Activated CD8-positive, alpha-beta memory T cell treated with anti-CD3 and anti-CD28 coated beads, Interleukin-2, amount 50 U/mL, for 1 hour (primary cell): Measurements from ENCODE around the gene BSX.

Experiments
- DNase-seq: peaks from one replicate; pipeline ENCODE4 v3.0.0-alpha.2; 2020; ENCODE audit errors: extremely low read depth

Gene BSX

DNA sequence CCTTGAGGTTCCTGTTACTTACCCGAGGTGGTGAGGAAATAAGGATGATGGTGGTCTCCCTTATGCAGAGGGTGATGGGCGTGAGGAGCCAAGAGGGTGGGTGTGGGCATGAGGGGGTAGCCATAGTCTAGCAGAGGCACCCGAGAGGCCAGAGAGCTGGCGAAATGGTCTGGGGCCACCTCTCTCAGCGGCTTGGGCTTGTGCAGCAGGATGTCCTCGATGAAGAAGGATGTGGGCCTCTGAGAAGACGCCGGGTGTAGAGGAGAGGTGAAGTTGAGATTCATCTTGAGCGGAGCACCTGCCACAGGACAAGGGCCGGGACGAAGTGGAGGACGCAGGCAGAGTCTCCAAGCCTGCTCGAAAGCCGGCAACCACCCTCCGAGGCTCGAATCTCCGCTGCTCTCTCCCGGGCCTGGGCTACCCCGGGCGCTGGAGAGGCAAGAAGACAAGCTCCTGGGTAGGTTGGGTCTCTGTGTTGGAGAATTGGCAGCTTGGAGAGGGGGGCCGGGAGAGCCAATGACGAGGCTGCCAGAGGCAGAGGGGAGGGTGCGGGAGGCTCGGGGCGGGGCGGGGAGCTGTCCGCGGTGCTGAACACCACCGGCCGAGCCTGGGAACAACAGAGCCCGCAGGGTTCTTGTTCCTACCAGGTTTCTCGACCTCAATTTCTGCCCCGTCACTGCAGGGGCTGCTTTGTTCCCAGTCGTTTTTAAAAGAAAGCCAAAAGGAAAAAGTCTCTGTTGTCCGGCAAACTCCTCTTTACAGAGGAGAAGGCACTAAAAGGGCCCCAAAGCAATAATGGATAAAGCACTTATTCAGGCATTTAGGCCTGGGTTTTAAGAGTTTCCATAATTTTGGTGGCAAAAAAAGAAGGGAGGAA, at the start of gene BSX:
BSX (minus strand) TSS at position 447 of the 877 bp plus-strand sequence; CDS start at position 284, 163 bp downstream.
- DNase-seq = peak; percentile 4

DNA sequence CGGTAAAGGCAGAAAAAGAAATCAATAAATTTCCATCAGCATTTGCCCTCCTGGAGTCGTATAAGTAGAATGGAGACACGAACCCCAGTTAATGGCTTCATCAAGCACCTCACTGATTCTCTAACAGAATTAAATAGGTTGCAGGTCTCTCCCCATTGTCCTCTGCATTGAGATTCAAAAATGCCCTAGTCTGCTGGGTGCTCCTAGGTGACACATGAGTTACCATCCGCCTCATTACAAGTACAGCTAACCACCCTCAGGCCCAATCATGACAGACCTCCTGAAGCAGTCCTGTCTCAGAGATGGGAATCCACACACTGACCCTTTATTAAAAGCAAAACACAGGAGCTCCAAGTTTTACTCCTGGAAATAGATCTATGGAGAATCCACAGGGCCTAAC, 48.9 kb upstream of the BSX start:
- no peak for DNase-seq

DNA sequence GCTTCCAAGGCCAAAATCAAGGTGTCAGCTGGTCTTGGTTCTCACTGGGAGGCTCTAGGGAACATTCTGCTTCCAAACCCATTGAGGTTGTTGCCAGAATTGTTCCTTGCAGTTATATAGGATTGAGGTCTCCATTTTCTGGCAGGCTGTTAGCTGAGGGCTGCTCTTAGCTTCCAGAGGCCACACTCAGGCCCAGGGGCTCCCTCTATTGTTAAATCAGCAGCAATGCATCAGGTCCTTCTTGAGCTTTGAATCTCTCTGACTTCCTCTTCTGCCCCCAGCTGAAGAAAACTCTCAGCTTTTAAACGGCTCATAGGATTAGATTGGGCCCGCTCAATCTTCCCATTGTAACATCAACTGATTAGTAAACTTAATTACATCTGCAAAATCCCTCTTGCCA, 39.3 kb upstream of the BSX start:
- no peak for DNase-seq

DNA sequence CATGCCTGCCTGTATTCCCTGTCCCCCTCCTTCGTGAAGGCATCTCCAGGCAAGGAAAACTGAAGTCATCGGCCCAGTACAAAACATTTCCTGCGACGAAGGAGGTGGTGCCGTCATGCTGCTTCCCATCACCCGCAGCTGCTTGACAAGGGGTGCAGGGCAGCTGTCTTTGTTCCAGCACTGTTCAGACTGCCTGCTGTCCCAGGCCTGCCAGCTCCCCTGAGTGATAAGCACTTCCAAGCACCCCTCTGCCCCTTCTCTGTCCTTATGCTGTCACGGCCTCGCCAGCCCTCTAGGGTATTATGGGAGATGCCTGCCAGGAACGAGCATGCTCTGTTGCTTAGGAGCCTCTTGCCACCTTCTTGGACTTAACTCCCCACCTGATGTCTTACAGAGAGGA, 37.1 kb upstream of the BSX start:
- DNase-seq = no peak

DNA sequence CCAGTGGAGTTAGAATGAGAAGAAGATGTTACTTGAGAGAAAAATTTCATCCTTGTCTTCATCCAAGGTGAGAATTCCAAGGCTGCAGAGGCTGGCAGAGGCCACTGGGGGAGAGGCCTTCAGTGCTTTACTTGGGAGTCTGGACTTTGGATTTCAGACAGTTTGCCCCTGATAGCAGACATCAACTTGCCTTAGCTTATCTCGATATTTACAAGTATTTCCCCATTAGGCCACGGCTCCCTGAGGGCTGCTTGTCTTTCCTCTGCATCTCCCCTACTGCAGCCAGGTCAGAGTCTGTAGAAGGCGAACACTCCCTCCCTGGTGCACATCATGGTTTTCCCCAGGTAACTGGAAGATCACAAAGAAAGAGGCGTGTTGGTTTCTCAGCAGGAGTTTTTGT, 29.9 kb upstream of the BSX start:
- DNase-seq = no peak

DNA sequence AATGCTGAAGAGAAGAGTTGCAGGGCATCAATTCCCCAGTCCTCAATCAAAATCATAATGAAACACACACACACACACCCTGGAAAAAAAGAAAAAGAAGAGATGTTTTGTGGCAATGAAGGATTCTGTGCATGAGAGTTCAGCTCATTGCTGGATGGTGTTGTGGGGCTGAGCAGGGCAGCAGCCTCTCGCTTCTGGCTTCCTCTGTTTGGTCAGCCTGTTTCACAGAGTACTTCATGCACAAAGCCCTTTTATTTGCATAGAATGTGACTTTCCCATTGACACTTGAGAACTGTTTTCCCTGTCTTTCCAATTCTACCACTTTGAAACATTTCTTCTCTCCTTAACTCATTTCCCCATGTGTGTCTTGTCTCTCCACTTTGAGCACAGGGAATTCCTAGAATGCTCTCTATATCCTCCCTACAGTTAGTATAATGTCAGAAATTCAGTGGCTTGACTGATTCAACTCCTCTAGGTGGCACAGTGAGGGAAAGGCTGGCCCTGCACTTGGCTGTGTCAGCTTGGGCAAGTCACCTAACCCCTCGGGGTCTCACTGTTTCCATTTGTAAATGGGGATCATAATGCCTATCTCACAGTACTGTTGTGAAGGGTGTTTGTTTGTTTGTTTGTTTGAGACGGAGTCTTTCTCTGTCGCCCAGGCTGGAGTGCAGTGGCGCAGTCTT, 25.4 kb upstream of the BSX start:
- no peak for DNase-seq

DNA sequence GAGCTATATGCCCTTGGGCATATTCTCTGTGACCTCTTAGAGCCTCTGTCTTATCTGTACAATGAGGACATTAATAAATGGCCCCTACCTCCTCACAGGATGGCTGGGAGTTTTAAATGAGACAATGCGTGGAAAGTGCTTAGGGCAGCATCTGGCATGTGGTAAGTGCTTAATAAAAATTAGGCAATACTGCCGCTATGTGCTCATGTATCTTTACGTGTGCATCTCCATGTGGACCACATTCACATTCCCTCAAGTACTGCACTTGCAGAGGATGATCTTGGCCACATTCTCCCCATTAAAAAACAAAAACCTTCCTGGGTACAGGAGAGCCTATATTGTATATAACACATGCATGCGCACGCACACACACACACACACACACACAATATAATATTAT, 19.1 kb upstream of the BSX start:
- no peak for DNase-seq

DNA sequence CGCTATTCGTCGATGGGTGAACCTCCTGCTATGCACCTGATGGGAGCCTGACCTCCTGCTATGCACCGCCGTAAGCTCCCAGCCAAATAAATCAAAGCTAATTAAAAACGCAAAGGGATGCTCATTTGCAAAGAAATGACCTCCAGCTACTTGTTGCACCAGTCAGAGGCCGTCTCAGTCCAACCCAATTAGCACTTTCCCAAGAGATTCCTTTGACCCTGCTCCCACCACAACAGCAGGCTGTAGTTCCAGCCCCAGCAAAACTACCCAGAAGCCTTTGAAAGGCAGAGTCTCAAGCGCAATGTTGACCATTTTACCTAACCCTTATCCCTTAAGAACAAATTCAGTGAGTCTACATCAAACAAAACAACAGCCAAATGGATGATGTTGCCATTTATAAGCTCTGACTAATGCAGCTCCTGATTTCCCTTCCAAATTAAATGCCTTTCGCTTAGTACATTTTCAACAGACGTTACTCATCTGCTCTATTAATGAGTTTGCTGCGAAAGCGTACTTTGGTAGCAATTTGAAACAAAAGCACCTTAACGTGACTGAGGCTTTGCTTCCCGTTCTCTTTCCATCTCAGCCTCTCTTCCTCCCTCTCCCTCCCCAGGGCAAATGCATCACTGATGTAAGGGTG, 17.2 kb upstream of the BSX start:
- DNase-seq = no peak

DNA sequence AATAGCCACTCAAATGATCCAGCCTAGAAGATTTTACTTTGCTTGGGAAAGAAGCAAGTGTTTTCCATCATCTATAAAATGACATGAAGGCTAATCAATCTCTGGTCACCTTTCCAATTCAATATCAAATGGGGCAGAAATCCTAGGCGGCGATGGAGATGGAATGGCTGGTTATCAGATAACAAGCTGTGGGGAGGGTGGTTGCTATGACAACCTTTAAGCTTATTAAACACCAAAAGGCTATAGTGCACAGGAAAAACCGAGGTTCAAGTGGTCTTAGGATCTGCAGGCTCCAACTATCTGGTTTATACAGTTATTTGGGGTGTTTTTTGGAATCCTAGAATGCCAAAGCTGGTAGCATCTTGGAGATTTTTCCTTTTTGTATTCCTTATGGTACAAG, 13.9 kb upstream of the BSX start:
- DNase-seq = no peak

DNA sequence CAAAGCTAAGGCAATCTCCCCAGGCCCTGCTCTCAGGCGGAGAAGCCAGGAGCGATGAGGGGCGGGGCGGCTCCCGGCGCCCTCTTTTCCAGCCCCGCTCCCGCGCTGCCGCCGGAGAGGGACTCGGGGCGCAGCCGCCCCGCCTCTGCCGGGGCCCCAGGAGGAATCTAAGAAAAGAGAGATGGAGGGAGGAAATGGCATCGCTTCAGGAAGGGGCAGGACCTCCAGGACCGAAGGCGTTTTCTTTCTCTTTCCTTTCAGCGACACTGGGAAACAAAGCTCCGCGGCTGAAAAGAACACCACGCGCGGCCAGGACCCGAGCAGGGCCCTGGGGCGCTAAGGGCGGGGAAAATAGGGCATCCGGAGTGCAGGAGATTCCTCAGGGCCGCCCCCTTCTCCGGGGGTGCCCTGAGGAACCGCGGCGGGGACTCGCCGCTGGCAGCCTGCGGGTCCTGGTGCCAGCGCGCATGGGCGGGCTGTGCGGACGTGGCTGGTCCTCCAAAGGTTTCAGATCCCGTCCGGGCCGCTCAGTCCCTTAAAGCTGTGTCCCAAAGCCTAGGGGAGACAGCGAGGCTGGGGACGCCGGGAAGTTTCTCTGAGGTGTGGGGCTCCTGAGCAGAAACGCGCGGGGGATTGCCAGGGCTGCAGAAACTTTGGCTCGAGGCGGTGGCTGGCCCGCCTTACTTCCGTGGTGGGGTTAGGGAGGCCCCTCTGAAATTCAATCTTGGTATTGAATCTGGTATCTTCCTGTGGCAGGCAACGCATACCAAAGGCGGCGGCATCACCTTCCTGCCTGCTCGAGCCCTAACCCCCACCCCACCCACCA, 2.8 kb upstream of the BSX start:
- DNase-seq = no peak

DNA sequence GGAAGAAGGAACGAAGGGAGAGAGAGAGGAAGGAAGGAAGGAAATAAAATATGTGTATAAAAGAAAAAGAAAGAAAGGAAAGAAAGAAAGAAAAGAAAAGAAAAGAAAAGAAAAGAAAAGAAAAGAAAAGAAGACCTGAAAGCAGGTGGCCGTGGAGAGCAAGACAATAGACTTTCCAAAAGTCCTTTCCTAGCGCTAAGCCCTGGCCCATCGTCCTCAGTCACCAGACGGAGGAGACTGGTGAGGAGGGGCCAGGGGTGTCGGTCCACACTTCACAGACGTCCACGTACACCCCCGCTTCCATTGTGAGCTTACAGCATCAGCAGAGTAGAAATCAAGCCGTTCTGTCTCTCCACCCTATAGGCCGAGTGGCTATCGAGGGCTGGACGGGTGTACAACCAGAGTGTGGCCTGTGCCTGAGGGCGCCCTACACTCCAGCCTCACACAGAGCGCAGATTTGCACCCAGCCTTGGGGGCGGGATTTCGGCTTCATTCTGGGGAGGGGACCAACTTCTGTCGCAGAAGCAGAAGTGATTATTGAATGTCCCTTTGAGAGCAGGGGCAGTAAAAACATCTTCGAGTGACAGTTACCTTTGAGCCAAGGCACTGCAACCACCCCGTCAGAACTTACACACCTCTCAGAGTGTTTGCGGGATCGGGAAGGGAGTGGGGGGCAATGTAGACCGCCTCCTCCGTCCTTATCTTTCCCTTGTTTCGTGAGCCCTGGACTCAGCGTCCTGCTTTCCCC, 2.0 kb upstream of the BSX start:
- DNase-seq = no peak

DNA sequence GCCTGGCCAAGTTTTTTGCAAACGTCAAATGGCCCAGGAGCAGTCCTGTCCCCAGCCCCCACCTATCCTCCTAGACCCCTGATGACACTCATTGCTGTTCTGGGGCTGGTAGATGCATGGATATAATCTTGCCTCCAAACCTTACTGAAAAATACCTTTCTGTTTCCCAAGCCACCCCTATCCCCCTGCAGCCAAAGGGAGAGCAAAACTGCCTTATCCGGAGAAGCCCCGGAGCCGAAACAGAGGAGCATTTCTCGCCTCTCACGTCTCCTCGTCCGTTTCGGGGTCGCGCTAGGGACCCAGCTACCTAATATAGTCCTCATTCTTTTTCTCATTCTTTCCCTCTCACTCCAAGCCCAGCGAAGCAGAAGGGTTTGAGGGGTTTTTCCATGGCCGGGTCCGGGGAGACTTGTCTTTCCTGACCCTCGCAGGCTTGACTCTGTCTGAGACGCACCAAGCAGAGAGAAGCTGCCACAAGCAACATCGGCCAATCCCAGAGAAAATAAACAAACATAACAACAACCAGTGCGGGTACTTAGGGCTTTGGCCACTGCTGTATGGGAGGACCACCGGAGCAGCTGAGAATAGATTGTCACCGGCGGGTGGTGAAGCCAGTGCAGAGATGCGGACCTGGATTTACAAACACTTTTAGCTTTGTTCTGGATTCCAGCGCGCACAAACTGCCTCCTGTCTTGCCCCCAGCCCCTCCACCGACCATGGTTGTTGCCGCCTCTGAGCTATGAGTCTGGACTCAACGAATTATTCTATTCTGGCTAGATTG, 1.6 kb downstream of the BSX start:
- no peak for DNase-seq

DNA sequence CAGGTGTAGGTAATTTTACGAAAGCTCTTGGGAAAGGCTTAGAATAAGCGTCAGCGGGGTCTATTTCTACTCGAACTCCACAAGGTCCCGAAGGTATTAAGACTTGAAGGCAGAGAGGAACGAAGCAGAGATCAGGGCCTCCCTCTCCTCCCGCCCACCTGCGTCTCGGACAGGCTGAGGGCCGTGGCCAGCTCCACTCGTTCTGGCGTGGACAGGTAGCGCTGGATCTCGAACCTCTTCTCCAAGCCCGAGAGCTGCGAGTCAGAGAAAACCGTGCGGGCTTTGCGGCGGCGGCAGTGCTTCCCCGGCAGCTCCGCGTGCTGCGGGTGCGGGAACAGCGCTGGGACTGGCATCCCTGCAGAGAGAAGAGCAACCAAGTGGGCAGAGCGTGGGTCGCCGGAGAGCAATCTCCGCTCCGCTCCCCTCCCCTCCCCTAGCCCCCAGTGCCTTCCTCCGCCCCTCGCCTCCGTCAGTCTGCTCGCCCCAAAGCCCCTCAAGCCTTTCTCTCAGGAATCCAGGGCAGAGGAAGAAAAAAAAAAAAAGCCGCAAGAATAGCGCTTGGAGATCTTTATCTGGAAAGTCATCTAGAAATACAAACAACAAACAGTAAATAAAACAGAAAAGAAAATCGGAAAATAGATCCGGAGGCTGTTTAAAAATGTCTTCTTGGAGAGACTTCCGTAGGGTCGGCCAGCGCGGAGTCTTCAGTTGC, 2.4 kb downstream of the BSX start:
- DNase-seq = no peak

DNA sequence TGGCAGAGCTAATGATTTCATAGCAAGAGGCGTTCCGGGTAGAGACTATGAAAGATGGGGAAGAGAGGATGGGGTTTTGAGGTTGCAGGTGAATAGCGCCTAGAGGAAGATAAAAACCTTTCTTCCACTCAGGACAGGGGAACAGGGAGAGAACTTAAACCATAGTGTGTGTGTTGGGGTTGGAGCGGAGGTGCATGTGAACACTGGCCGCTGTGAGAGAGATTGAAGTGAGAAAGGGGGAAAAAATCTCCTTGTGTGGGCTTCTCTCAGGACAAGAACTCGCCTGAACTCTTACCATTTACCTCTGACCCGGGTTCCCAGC, 3.4 kb downstream of the BSX start:
- DNase-seq = no peak

DNA sequence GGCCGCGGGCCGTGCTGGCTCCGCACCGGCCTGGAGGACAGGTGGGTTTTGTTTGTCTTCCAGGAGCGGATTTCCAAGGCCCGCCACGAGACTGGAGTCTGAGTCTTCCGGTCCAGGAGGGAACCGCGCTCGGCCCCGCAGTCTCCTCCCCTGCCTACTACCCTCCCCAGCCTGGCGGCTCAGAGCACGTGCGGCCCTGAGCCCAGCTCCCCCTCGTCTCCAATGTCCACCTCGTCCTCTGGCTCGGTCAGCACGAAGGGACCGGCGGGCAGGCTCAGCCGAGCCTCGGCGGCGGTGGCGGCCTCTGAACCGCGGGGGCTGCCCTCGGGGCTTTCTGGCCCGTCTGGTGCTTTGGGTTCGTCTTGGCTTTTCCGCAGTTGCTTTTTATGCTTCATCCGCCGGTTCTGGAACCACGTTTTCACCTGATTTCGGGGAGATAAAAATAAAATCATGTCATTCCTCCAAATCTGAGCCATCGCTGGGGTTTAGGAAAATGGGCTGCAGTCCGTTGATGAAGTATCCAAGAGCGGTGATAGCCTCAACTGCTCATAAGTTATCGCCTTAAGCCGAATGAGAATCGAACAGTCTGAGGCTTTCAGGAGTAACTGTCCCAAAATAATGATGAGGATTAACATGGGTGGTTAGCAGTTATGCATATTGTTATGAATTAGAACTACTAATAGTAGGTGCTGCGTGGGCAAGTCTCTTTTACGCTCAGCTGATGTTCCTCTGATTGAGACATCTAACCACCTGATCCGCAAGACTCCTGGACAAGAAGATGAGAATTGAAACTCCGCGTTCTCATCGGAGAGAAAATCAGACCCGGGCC, 4.0 kb downstream of the BSX start:
- no peak for DNase-seq

DNA sequence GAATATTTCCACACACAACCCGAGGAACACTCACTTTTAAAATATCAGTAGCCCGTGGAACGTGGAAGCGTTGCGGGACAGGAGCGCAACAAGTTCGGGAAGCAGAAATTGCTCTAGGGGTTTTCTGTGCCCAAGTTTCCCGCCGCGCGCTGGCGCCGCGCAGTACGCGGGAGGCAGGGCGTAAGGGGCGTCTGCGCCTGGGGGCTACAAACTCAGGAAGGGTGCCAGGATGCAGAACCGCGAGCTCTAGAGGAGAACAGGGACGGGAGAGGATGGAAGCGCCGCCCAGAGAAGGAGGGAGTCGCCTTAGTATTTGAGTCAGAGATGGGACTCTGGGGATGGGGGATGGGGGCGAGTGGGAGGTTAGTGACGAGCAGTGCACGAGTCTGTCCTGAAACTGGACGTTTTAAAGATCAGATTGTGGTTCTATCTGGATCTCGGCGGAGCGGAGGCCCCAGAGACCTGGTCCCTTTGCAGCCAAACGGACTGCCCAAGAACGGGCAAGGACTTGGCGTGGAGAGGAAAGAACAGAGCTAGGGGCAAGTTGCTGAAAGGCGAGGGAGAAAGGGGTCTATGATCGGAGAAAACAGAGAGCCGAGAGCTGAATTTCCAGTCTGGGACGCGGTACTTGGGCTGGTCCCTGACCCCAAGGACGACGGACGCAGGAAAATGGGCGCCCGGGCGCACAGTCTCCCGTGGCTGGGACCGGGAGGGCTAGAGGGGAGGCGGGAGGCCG, 4.7 kb downstream of the BSX start:
- no peak for DNase-seq

DNA sequence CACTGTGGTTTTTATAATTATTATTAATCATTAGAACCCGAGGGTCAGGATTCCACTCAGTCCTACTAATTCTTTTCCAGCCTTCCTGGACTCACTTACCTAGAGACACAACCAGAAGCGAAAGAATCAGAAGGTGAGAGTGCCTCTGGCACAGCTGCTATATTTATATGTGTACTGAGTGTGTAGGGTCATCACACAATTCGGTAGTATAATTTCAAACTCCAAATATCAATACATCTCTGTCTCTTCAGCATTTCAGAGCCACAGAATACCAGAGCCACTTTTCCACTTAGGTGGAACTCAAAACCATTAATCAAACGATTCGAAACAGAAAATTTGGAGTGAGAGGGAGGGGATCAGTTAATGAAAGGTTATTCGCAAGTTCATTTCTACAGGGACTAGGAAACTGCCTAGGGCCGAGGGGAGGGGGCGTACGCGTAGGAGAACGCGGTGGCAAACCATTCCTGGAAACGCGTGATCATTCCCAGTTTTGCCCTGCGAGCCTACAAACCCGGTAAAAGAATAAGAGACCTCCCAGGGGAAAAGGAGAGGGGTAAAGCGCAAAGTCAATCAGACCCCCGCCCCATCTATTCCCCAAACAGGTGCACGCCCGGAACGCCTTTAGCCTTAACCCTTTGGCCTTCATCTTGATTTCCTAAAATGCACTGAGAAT, 5.4 kb downstream of the BSX start:
- DNase-seq = no peak

DNA sequence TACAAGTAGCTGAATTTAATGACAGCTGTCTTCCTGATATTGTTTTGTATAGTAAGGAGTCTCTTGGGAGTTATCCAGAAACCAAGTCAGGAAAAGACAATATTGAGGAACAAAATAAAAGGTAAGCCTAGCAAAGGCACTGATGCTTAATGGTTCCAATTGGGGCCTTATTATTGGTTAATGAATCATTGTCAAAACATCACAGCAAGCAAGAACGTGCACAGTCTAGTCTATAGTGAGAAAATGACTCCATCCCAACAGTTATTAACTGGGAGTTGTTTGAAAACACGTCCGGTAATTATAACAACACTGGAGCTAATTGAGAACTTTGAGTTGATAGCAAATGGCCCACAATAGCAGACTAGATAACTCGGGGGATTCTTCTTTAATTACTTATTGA, 17.7 kb downstream of the BSX start:
- no peak for DNase-seq
